Measurements from ENCODE around the gene IFITM5.

DNA sequence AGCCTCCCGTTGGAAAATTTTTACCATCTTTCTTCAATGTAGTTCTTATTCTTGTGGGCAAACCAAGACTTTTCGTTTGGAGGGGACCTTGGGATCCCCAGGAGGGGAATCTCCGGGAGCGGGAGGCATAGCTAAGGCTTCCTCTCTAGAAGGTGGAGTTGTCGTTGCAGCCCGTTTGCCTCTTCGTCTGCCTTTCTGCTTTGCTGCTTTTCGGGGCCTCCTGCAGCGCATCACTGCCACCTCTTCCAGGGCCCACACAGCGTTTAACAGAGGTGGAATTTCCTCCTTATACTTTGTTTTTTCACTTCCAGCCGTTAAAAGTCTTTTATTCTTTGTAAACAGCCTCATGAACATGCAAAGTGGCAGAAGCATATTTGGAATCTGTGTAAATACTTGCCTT is 24.8 kb upstream of the IFITM5 start:
- TF ChIP-seq, protein P1, sequence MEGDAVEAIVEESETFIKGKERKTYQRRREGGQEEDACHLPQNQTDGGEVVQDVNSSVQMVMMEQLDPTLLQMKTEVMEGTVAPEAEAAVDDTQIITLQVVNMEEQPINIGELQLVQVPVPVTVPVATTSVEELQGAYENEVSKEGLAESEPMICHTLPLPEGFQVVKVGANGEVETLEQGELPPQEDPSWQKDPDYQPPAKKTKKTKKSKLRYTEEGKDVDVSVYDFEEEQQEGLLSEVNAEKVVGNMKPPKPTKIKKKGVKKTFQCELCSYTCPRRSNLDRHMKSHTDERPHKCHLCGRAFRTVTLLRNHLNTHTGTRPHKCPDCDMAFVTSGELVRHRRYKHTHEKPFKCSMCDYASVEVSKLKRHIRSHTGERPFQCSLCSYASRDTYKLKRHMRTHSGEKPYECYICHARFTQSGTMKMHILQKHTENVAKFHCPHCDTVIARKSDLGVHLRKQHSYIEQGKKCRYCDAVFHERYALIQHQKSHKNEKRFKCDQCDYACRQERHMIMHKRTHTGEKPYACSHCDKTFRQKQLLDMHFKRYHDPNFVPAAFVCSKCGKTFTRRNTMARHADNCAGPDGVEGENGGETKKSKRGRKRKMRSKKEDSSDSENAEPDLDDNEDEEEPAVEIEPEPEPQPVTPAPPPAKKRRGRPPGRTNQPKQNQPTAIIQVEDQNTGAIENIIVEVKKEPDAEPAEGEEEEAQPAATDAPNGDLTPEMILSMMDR (IDR thresholded peaks at IDR 0.05; ENCODE audit: poor library complexity), result no peak
- no peak for TF ChIP-seq EZH2phosphoT487 (IDR thresholded peaks at IDR 0.05; ENCODE audit: low read depth, severe bottlenecking, unreplicated experiment)
